NOMO-1 (cell line): Measurements from ENCODE around the gene SSTR1.

Source experiments
- DNase-seq, 2 experiments: peaks; one replicate each; lab custom pipeline; 2025; ENCODE audit not compliant: unreplicated experiment in 2 of 2; lab: John Stamatoyannopoulos, UW

SSTR1 gene

DNA sequence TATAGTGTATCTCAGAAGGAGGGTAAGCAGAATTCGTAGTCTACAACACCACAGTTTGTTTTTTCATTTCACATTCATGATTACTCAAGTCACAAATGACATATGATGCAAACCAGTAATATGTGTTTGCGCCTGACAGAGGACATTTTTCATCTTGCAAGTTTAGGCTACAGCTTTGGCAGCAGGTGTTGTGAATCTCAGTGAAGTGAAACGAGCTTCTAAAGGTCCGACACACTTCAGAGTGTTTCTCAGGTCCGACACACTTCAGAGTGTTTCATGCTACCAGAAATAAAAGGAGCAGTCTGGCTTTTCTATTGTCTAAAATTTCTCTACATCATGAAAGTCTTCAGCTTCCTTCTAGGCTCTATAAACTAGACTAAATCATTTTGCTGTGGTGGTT, 25.5 kb downstream of the SSTR1 start:
- no peak for DNase-seq

DNA sequence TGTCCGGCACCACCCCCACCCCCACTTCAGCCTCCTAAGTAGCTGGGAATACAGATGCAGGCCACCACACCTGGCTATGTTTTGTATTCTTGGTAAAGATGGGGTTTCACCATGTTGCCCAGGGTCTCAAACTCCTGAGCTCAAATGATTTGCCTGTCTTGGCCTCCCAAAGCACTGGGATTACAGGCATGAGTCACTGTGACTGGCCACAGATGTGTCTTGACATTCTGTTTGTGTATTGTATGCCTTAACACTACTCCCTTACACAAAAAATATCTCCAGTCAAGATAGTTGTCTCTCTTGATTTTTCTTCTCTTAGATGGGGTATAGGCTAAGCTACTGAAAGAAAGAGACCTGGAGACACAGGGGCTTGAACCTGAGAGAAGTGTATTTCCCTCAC, 30.6 kb downstream of the SSTR1 start:
- DNase-seq, result no peak

- no peak for DNase-seq
Observed at GRCh38 chr14:38238878-38239277, 31.2 kb downstream of the SSTR1 start.

DNA sequence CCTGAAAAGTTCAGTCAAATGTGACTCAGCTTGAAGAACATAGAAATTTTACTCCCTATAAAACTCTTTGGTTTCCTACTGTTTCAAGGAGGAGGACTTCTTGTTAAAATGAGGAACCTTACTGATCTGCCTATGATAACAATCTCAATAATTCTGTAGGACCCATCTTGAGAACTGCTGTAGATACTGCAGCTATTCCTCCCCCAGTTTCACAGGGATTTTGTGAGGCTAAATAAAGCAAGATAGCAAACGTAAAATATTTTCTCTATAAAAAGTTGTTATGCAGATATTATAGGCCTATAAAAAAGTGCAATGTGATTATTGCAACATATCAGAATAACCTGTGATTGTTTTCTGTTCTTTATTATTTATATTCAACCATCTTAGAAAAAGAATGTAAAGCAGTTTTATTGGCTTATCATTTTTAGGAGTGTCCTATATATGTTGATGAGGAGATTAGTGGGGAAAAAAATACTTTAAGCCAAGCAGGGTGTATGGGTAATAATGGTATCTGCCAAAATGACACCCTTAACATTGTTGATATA, 36.1 kb downstream of the SSTR1 start:
- DNase-seq, result no peak

- no peak for DNase-seq
Observed at GRCh38 chr14:38248321-38249028, 40.8 kb downstream of the SSTR1 start.

- DNase-seq, result no peak
Observed at GRCh38 chr14:38250331-38250730, 42.6 kb downstream of the SSTR1 start.

DNA sequence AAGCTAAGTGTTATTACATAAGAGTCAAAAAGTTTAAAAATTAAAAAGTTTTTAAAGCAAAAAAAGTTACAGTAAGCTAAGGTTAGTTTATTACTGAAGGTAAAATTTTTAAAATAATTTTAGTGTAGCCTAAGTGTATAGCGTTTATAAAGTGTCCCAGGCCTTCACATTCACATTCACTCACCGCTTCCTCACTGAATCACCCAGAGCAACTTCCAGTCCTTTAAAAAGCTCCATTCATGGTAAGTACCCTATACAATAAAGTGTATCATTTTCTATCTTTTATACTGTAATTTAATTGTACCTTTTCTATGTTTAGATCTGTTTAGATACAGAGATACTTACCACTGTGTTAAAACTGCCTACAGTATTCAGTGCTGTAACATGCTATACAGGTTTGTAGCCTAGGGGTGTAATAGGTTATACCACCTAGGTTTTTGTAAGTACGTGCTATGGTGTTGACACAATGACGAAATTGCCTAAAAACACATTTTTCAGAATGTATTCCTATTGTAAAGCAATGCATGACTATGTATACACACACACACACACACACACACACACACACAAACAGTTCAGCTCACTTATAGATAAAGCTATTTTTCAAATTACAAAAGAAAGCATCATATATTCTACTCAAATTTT, 44.5 kb downstream of the SSTR1 start:
- no peak for DNase-seq

- no peak for DNase-seq
Observed at GRCh38 chr14:38253676-38254075, 46.0 kb downstream of the SSTR1 start.

GRCh38 chr14:38254571-38255407, 47.1 kb downstream of the SSTR1 start:
- no peak for DNase-seq

DNA sequence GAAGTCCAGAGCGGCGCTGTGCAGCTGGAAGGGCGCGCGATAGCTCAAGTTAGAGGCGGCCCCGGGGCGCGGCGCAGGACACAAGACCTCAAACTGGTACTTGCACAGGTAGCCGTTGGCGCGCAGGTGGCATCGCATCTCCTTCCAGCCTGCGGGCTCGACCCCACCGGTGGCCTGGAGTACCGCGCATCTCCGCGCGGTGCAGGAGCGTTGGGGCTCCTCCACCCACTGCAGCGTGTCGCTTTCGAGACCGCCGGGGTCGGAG, 47.6 kb downstream of the SSTR1 start:
- no peak for DNase-seq

- DNase-seq, result no peak
Observed at GRCh38 chr14:38255673-38256532, 48.2 kb downstream of the SSTR1 start, which contains the start of gene CLEC14A. CLEC14A (minus strand) TSS chr14:38256093; CDS start chr14:38256022, 71 bp downstream.

DNA sequence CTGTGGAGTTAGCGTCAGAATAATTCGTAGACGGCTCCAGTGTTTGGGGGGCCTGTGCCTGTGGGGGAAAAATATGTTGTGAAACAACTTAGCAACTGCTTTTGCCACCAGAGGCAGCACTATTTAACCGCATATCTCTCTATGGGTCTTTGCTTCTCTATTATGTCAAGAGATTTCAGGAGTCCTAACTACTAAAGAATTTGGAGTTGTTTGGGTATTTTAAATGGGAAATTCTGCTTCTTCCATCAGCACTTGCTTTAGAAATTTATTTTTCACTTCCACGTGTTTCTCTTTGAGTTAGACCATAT, 48.8 kb downstream of the SSTR1 start:
- no peak for DNase-seq

DNA sequence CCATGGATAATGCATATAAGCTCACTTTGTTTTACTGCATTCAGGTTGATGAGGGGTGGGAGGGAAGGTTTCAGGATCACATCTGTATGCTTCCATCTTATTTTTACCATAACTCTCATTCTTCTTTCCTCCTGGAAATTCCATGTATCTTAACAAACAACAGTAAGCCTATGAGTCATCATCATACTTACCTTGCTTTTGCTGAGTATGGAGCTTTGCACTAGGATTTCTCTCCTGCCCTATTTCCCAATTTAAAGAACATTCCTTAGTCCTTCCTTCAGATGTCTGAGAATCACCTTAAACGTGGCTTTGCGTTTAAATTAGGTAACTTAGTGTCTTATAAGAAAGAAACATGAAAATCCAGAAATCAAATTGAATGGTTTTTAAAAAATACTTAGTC, 49.8 kb downstream of the SSTR1 start:
- no peak for DNase-seq

GRCh38 chr14:38261620-38262019, 53.9 kb downstream of the SSTR1 start:
- DNase-seq, result no peak
